ENCODE measurements around the gene RBMS3. TPM values are rescaled to one million over a fixed set of nuclear protein-coding genes. Genes with fewer than 3 reads are reported as not detected.

RBMS3 gene
- total RNA-seq, 1 experiment from 2014 or later = 8.7 TPM

DNA sequence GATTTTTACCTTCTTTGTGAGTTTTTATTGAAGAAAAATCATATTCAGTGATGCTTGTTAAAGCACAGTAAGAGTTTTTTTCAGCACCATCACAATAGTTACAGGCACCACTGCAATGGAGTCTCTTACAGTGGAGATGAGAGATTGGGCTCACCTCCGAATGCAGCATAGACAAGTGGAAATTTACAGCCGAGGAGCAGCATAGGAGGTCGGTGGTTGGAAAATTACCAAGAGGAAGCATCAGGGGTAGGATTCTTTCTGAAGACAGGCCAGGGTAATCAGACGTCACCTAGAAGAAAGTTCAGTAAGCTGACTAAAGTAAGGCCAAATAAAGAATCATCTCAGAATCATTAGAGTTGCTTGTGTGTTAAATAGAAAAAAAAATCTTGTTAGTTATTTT lies 491.6 kb downstream of the RBMS3 start:
- peak; percentile 47; the same call in 1 of the 2 replicates for ATAC-seq
- DNase-seq (ENCODE audit: low spot score) = no peak
- CTCF ChIA-PET = interaction anchor here (1.4 kb wide), 2 partner anchors 12 to 78 kb away, joined by 4 to 6 read pairs; no protein-coding TSS in a partner anchor
- H3K36me3 Mint-ChIP-seq = no peaks in the 10 kb centered on the region
- peaks cover 37% of the 10 kb centered on the region for H3K4me1 Mint-ChIP-seq
- TF ChIP-seq NR3C1 (CRISPR knock-in tag; conservative IDR thresholded peaks at IDR 0.05; ENCODE audit: low read depth) (no peak), ZNF232 (CRISPR knock-in tag; IDR thresholded peaks at IDR 0.05) (no peak), TCF7 (CRISPR knock-in tag; IDR thresholded peaks at IDR 0.05; ENCODE audit: low read depth) (no peak)
- TF ChIP-seq, protein P1, sequence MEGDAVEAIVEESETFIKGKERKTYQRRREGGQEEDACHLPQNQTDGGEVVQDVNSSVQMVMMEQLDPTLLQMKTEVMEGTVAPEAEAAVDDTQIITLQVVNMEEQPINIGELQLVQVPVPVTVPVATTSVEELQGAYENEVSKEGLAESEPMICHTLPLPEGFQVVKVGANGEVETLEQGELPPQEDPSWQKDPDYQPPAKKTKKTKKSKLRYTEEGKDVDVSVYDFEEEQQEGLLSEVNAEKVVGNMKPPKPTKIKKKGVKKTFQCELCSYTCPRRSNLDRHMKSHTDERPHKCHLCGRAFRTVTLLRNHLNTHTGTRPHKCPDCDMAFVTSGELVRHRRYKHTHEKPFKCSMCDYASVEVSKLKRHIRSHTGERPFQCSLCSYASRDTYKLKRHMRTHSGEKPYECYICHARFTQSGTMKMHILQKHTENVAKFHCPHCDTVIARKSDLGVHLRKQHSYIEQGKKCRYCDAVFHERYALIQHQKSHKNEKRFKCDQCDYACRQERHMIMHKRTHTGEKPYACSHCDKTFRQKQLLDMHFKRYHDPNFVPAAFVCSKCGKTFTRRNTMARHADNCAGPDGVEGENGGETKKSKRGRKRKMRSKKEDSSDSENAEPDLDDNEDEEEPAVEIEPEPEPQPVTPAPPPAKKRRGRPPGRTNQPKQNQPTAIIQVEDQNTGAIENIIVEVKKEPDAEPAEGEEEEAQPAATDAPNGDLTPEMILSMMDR (IDR thresholded peaks at IDR 0.05) = no peak
- TF ChIP-seq, protein P2, sequence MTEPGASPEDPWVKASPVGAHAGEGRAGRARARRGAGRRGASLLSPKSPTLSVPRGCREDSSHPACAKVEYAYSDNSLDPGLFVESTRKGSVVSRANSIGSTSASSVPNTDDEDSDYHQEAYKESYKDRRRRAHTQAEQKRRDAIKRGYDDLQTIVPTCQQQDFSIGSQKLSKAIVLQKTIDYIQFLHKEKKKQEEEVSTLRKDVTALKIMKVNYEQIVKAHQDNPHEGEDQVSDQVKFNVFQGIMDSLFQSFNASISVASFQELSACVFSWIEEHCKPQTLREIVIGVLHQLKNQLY (CRISPR knock-in tag; IDR thresholded peaks at IDR 0.05) = no peak
- TF ChIP-seq, protein P3, sequence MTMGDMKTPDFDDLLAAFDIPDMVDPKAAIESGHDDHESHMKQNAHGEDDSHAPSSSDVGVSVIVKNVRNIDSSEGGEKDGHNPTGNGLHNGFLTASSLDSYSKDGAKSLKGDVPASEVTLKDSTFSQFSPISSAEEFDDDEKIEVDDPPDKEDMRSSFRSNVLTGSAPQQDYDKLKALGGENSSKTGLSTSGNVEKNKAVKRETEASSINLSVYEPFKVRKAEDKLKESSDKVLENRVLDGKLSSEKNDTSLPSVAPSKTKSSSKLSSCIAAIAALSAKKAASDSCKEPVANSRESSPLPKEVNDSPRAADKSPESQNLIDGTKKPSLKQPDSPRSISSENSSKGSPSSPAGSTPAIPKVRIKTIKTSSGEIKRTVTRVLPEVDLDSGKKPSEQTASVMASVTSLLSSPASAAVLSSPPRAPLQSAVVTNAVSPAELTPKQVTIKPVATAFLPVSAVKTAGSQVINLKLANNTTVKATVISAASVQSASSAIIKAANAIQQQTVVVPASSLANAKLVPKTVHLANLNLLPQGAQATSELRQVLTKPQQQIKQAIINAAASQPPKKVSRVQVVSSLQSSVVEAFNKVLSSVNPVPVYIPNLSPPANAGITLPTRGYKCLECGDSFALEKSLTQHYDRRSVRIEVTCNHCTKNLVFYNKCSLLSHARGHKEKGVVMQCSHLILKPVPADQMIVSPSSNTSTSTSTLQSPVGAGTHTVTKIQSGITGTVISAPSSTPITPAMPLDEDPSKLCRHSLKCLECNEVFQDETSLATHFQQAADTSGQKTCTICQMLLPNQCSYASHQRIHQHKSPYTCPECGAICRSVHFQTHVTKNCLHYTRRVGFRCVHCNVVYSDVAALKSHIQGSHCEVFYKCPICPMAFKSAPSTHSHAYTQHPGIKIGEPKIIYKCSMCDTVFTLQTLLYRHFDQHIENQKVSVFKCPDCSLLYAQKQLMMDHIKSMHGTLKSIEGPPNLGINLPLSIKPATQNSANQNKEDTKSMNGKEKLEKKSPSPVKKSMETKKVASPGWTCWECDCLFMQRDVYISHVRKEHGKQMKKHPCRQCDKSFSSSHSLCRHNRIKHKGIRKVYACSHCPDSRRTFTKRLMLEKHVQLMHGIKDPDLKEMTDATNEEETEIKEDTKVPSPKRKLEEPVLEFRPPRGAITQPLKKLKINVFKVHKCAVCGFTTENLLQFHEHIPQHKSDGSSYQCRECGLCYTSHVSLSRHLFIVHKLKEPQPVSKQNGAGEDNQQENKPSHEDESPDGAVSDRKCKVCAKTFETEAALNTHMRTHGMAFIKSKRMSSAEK (CRISPR knock-in tag; IDR thresholded peaks at IDR 0.05; ENCODE audit: borderline replicate concordance) = no peak
- POLR2A ChIA-PET = no interaction called here
- H3K4me3 Mint-ChIP-seq = no peak overlapping the region
- no peaks in the 10 kb centered on the region for H3K27me3 Mint-ChIP-seq (ENCODE audit: low read depth)
- peaks cover 5% of the 10 kb centered on the region for H3K9me3 Mint-ChIP-seq
- H3K27ac Mint-ChIP-seq = peak overlapping the region; percentile 6; the same call in 1 of the 2 replicates

DNA sequence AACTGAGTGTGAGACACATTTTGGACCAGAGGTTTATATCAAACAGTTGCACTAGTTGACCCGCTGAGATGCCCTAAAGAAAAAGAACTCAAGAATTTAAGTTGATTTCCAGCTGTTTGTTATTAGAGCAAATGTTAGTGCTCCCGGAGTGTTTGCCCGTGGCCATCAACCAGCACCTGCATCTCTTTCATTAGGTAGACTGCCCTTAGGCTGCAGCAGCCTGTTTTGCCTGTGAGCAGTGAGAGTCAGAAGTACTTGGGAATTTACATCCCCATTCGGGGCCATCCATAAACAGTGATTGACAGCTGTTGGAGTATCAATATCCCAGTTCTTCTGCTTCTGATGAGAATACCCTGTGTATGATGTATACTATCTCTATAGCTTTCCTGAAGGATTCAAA lies 492.6 kb downstream of the RBMS3 start:
- Mint-ChIP-seq H3K4me1 (peaks cover 41% of the 10 kb centered on the region), H3K27ac (peak overlapping the region; percentile 60; the same call in 1 of the 2 replicates), H3K27me3 (ENCODE audit: low read depth) (no peaks in the 10 kb centered on the region), H3K4me3 (no peak overlapping the region), H3K9me3 (peaks cover 5% of the 10 kb centered on the region), H3K36me3 (no peaks in the 10 kb centered on the region)
- TF ChIP-seq, protein P4, sequence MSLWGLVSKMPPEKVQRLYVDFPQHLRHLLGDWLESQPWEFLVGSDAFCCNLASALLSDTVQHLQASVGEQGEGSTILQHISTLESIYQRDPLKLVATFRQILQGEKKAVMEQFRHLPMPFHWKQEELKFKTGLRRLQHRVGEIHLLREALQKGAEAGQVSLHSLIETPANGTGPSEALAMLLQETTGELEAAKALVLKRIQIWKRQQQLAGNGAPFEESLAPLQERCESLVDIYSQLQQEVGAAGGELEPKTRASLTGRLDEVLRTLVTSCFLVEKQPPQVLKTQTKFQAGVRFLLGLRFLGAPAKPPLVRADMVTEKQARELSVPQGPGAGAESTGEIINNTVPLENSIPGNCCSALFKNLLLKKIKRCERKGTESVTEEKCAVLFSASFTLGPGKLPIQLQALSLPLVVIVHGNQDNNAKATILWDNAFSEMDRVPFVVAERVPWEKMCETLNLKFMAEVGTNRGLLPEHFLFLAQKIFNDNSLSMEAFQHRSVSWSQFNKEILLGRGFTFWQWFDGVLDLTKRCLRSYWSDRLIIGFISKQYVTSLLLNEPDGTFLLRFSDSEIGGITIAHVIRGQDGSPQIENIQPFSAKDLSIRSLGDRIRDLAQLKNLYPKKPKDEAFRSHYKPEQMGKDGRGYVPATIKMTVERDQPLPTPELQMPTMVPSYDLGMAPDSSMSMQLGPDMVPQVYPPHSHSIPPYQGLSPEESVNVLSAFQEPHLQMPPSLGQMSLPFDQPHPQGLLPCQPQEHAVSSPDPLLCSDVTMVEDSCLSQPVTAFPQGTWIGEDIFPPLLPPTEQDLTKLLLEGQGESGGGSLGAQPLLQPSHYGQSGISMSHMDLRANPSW (CRISPR knock-in tag; conservative IDR thresholded peaks at IDR 0.05; ENCODE audit: low read depth) = no peak
- no peak for TF ChIP-seq MXD4 (CRISPR knock-in tag; IDR thresholded peaks at IDR 0.05; ENCODE audit: borderline replicate concordance)
- no peak for TF ChIP-seq ZBTB21 (CRISPR knock-in tag; IDR thresholded peaks at IDR 0.05; ENCODE audit: borderline replicate concordance)
- TF ChIP-seq JAZF1 (CRISPR knock-in tag; IDR thresholded peaks at IDR 0.05) = no peak
- TF ChIP-seq, protein P5, sequence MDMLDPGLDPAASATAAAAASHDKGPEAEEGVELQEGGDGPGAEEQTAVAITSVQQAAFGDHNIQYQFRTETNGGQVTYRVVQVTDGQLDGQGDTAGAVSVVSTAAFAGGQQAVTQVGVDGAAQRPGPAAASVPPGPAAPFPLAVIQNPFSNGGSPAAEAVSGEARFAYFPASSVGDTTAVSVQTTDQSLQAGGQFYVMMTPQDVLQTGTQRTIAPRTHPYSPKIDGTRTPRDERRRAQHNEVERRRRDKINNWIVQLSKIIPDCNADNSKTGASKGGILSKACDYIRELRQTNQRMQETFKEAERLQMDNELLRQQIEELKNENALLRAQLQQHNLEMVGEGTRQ (CRISPR knock-in tag; IDR thresholded peaks at IDR 0.05) = no peak
- no peak for TF ChIP-seq ZNF416 (CRISPR knock-in tag; IDR thresholded peaks at IDR 0.05)
- TF ChIP-seq TEAD1 (CRISPR knock-in tag; IDR thresholded peaks at IDR 0.05) = no peak
- no peak for TF ChIP-seq NR3C1 (CRISPR knock-in tag; conservative IDR thresholded peaks at IDR 0.05; ENCODE audit: low read depth)
- TF ChIP-seq CREB1 (CRISPR knock-in tag; IDR thresholded peaks at IDR 0.05) = no peak
- TF ChIP-seq ZNF263 (CRISPR knock-in tag; IDR thresholded peaks at IDR 0.05; ENCODE audit: low read depth) = no peak
- no peak for TF ChIP-seq ZNF138 (CRISPR knock-in tag; conservative IDR thresholded peaks at IDR 0.05)
- no peak for TF ChIP-seq NR1H2 (CRISPR knock-in tag; IDR thresholded peaks at IDR 0.05)
- TF ChIP-seq, protein P6, sequence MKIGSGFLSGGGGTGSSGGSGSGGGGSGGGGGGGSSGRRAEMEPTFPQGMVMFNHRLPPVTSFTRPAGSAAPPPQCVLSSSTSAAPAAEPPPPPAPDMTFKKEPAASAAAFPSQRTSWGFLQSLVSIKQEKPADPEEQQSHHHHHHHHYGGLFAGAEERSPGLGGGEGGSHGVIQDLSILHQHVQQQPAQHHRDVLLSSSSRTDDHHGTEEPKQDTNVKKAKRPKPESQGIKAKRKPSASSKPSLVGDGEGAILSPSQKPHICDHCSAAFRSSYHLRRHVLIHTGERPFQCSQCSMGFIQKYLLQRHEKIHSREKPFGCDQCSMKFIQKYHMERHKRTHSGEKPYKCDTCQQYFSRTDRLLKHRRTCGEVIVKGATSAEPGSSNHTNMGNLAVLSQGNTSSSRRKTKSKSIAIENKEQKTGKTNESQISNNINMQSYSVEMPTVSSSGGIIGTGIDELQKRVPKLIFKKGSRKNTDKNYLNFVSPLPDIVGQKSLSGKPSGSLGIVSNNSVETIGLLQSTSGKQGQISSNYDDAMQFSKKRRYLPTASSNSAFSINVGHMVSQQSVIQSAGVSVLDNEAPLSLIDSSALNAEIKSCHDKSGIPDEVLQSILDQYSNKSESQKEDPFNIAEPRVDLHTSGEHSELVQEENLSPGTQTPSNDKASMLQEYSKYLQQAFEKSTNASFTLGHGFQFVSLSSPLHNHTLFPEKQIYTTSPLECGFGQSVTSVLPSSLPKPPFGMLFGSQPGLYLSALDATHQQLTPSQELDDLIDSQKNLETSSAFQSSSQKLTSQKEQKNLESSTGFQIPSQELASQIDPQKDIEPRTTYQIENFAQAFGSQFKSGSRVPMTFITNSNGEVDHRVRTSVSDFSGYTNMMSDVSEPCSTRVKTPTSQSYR (CRISPR knock-in tag; IDR thresholded peaks at IDR 0.05) = no peak
- TF ChIP-seq, protein P7, sequence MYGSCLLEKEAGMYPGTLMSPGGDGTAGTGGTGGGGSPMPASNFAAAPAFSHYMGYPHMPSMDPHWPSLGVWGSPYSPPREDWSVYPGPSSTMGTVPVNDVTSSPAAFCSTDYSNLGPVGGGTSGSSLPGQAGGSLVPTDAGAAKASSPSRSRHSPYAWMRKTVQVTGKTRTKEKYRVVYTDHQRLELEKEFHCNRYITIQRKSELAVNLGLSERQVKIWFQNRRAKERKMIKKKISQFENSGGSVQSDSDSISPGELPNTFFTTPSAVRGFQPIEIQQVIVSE (CRISPR knock-in tag; IDR thresholded peaks at IDR 0.05; ENCODE audit: borderline replicate concordance) = no peak
- TF ChIP-seq EMX1 (CRISPR knock-in tag; IDR thresholded peaks at IDR 0.05) = no peak
- TF ChIP-seq NFYB (CRISPR knock-in tag; conservative IDR thresholded peaks at IDR 0.05; ENCODE audit: low read depth) = no peak
- TF ChIP-seq ZNF121 (CRISPR knock-in tag; IDR thresholded peaks at IDR 0.05) = no peak
- POLR2A ChIA-PET = no interaction called here
- peak; percentile 78 for ATAC-seq
- CTCF ChIA-PET = no interaction called here
- DNase-seq (ENCODE audit: low spot score) = peak; percentile 20

Data from WTC11 (cell line).